Measurements from ENCODE around the gene NINL. TPM values are rescaled to one million over a fixed set of nuclear protein-coding genes. Genes with fewer than 3 reads are reported as not detected.
"Not testable (repeated sequence)": the region's sequence is repeated elsewhere in the genome, so short reads cannot be mapped to it uniquely, and the experiment has no call there.

The NINL gene
- total RNA-seq, 1 experiment from 2014 or later: 7.2 TPM

GRCh38 chr20:25503936-25504335 lies 81.4 kb downstream of the NINL start:
- no TSS peak for BruUV-seq (replicated peaks)
- H3K27me3 ChIP-seq (ENCODE audit: insufficient read depth, low read length): no peaks in the 10 kb centered on the region
- H3K9me2 ChIP-seq (ENCODE audit: insufficient read depth): no peaks in the 10 kb centered on the region
- no peak overlapping the region for H3K4me3 ChIP-seq (replicated peaks in 1 of 2; ENCODE audit: low read depth in 1 of 2, low read length in 2 of 2)
- TF ChIP-seq ZFX (IDR thresholded peaks at IDR 0.05): no peak
- no peaks in the 10 kb centered on the region; a peak in 1 of 4 replicates for H3K36me3 ChIP-seq (ENCODE audit: control insufficient read depth in 1 of 2, insufficient read depth in 2 of 2, low read length in 2 of 2)
- intact Hi-C loops (cut with micrococcal nuclease): no loop called here
- no peak overlapping the region for H2AFZ ChIP-seq (ENCODE audit: low read depth, low read length, poor library complexity, severe bottlenecking)
- no peaks in the 10 kb centered on the region for H3K79me2 ChIP-seq (ENCODE audit: insufficient read depth, low read length)
- no peak overlapping the region for H3K9ac ChIP-seq (ENCODE audit: low read length)
- no peak overlapping the region for H3K27ac ChIP-seq (ENCODE audit: low read depth, low read length)
- RAD21 ChIA-PET (ENCODE audit: low non-redundant PET in 1 of 2, low total read pairs in 2 of 2, uncharacterized antibody in 2 of 2, unreplicated experiment in 2 of 2): no interaction called here
- CTCF ChIA-PET: no interaction called here
- H3K9me3 ChIP-seq (ENCODE audit: control insufficient read depth in 1 of 2, insufficient read depth in 1 of 2, low read depth in 1 of 2, low read length in 2 of 2): no peaks in the 10 kb centered on the region
- peaks cover 5 to 6% of the 10 kb centered on the region in 2 experiments; a peak in 2 of 4 replicates for H3K4me1 ChIP-seq (ENCODE audit: control insufficient read depth in 1 of 2, insufficient read depth in 2 of 2, low read length in 2 of 2)
- ATAC-seq (no peak), DNase-seq (ENCODE audit: low read depth, low spot score) (no peak)
- POLR2A ChIA-PET: no interaction called here
- no peaks in the 10 kb centered on the region for H4K20me1 ChIP-seq (ENCODE audit: insufficient read depth)
- no peak overlapping the region for H3K4me2 ChIP-seq (ENCODE audit: low read length)

GRCh38 chr20:25503051-25503639 lies 82.2 kb downstream of the NINL start:
- intact Hi-C loops (cut with micrococcal nuclease); H3K9me3 ChIP-seq (ENCODE audit: control insufficient read depth in 1 of 2, insufficient read depth in 1 of 2, low read depth in 1 of 2, low read length in 2 of 2); H3K4me3 ChIP-seq (replicated peaks in 1 of 2; ENCODE audit: low read depth in 1 of 2, low read length in 2 of 2); BruUV-seq (replicated peaks); H3K27ac ChIP-seq (ENCODE audit: low read depth, low read length); POLR2A ChIA-PET; H3K9me2 ChIP-seq (ENCODE audit: insufficient read depth); H3K4me1 ChIP-seq (ENCODE audit: control insufficient read depth in 1 of 2, insufficient read depth in 2 of 2, low read length in 2 of 2); H4K20me1 ChIP-seq (ENCODE audit: insufficient read depth); H3K36me3 ChIP-seq (ENCODE audit: control insufficient read depth in 1 of 2, insufficient read depth in 2 of 2, low read length in 2 of 2); H3K27me3 ChIP-seq (ENCODE audit: insufficient read depth, low read length); RAD21 ChIA-PET (ENCODE audit: low non-redundant PET in 1 of 2, low total read pairs in 2 of 2, uncharacterized antibody in 2 of 2, unreplicated experiment in 2 of 2); CTCF ChIA-PET; ATAC-seq; H3K79me2 ChIP-seq (ENCODE audit: insufficient read depth, low read length); H2AFZ ChIP-seq (ENCODE audit: low read depth, low read length, poor library complexity, severe bottlenecking); DNase-seq (ENCODE audit: low read depth, low spot score); H3K4me2 ChIP-seq (ENCODE audit: low read length); H3K9ac ChIP-seq (ENCODE audit: low read length): not testable (repeated sequence)

GRCh38 chr20:25500880-25501351 lies 84.4 kb downstream of the NINL start:
- peaks cover 0 to 4% of the 10 kb centered on the region in 2 experiments; a peak in 1 of 4 replicates for H3K4me1 ChIP-seq (ENCODE audit: control insufficient read depth in 1 of 2, insufficient read depth in 2 of 2, low read length in 2 of 2)
- no peaks in the 10 kb centered on the region for H3K79me2 ChIP-seq (ENCODE audit: insufficient read depth, low read length)
- H3K9me2 ChIP-seq (ENCODE audit: insufficient read depth): no peaks in the 10 kb centered on the region
- H3K36me3 ChIP-seq (ENCODE audit: control insufficient read depth in 1 of 2, insufficient read depth in 2 of 2, low read length in 2 of 2): no peaks in the 10 kb centered on the region; a peak in 1 of 4 replicates
- DNase-seq (ENCODE audit: low read depth, low spot score): no peak
- ChIA-PET CTCF (no interaction called here), POLR2A (no interaction called here), RAD21 (ENCODE audit: low non-redundant PET in 1 of 2, low total read pairs in 2 of 2, uncharacterized antibody in 2 of 2, unreplicated experiment in 2 of 2) (no interaction called here)
- ATAC-seq: no peak
- no peak overlapping the region for H3K4me2 ChIP-seq (ENCODE audit: low read length)
- no peak overlapping the region for H3K4me3 ChIP-seq (replicated peaks in 1 of 2; ENCODE audit: low read depth in 1 of 2, low read length in 2 of 2)
- H3K27me3 ChIP-seq (ENCODE audit: insufficient read depth, low read length): no peaks in the 10 kb centered on the region
- TF ChIP-seq ZNF274 (IDR thresholded peaks at IDR 0.05; ENCODE audit: low read depth, low read length) (no peak), EZH2 (IDR thresholded peaks at IDR 0.05) (no peak), SIN3A (IDR thresholded peaks at IDR 0.05; ENCODE audit: low read depth) (no peak), EGR1 (IDR thresholded peaks at IDR 0.05; ENCODE audit: low read depth) (no peak), EZH2phosphoT487 (IDR thresholded peaks at IDR 0.05; ENCODE audit: borderline replicate concordance) (no peak), CTCF (IDR thresholded peaks at IDR 0.05 in 2 of 3, conservative IDR thresholded peaks at IDR 0.05 in 1 of 3; ENCODE audit: borderline replicate concordance in 1 of 3, insufficient read depth in 1 of 3, low read depth in 2 of 3, low read length in 2 of 3) (no peak), RAD21 (IDR thresholded peaks at IDR 0.05; ENCODE audit: low read depth) (no peak)
- H4K20me1 ChIP-seq (ENCODE audit: insufficient read depth): no peaks in the 10 kb centered on the region
- no peak overlapping the region for H3K27ac ChIP-seq (ENCODE audit: low read depth, low read length)
- no peak overlapping the region for H3K9ac ChIP-seq (ENCODE audit: low read length)
- BruUV-seq (replicated peaks): no TSS peak
- H2AFZ ChIP-seq (ENCODE audit: low read depth, low read length, poor library complexity, severe bottlenecking): no peak overlapping the region
- no peaks in the 10 kb centered on the region for H3K9me3 ChIP-seq (ENCODE audit: control insufficient read depth in 1 of 2, insufficient read depth in 1 of 2, low read depth in 1 of 2, low read length in 2 of 2)
- intact Hi-C loops (cut with micrococcal nuclease): no loop called here
